ENCODE measurements around the gene USP40.

The USP40 gene

DNA sequence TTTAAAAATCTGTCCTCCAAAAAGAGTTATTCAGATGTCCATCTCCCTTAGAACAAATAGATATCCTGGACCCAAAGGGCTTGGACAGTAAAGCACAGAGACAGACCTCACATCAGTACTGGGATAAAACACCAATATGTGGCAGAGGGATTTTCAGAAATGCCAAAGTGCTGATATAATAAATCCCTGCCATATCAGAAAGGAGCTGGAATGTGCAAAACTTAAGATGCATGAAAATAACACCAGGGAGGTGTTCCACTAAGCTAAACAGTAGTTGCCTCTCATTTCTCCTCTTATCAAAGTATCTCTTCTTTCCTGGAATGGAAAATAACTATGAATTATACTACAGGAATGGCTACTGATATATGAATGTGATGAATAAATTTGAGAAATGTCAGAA, 13.2 kb downstream of the USP40 start:
- DNase-seq (ENCODE audit: low read depth in 3 of 3): no peak

- no peak for DNase-seq (ENCODE audit: low read depth in 3 of 3)
These were observed 15.1 kb downstream of the USP40 start for GRCh38 chr2:233551491-233551890.

GRCh38 chr2:233546774-233547173, 19.8 kb downstream of the USP40 start:
- DNase-seq (ENCODE audit: low read depth in 3 of 3): no peak

DNA sequence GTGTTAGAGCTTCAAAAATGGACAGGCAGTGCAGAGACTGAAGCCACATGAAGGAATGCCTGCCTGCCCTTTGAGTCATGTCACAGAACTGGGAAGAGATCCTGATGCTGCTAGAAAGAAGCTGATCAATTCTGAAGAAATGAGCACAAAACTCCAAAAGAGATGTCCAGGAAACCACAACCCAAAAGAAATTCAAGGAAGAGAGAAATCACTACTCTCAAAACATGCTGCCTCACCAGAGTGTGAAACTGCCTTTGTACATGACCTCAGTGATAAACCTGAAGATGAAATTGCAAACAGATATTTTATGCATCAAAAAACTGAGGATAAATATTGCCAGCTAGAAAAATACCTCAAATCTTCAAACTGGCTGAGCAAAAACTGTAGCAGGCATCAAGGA, 20.5 kb downstream of the USP40 start:
- no peak for DNase-seq (ENCODE audit: low read depth in 3 of 3)

- no peak for DNase-seq (ENCODE audit: low read depth in 3 of 3)
These were observed 22.4 kb downstream of the USP40 start for GRCh38 chr2:233544200-233544610.

GRCh38 chr2:233542507-233542906, 24.1 kb downstream of the USP40 start:
- DNase-seq (ENCODE audit: low read depth in 3 of 3): no peak

- DNase-seq (ENCODE audit: low read depth in 3 of 3): no peak
These were observed 27.8 kb downstream of the USP40 start for GRCh38 chr2:233538741-233539140.

GRCh38 chr2:233535271-233535670, 31.3 kb downstream of the USP40 start:
- DNase-seq (ENCODE audit: low read depth in 3 of 3): no peak

GRCh38 chr2:233532971-233533370, 33.6 kb downstream of the USP40 start:
- DNase-seq (ENCODE audit: low read depth in 3 of 3): no peak

DNA sequence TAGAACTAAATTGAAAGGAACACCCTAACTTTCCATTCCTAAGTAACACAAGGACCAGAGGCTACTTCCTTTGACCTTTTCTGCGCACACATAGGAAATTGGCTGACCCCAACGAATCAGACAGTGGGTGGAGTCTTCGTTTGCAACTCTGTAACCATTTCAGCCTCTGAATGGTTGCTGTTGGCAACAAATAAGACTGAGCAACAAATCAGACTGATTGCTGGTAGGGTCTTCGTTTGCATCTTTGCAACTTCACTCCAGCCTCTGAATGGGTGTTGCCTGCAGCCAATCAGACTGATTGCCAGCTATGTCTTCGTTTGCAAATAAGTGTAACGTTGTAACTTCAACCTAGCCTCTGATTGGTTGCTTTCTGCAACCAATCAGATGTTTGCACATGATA, 34.6 kb downstream of the USP40 start:
- DNase-seq (ENCODE audit: low read depth in 3 of 3): no peak

GRCh38 chr2:233530381-233530780, 36.2 kb downstream of the USP40 start:
- no peak for DNase-seq (ENCODE audit: low read depth in 3 of 3)

DNA sequence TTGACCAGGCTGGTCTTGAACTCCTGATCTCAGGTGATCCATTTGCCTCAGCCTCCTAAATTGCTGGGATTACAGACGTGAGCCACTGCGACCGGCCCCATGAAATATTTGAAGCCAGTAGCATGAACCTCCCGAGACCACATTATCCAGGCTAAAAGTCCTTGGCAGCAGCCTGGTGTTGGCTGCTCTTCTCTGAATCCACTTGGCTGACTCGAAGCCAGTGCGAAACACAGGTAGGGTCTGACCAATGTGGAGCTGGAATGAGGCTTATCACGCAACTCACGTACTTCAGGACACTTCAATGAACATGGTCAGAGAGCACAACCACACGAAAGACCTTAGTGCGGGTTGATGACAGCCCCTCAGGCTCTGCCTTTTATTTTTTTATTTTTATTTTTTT, 38.4 kb downstream of the USP40 start:
- no peak for DNase-seq (ENCODE audit: low read depth in 3 of 3)

DNA sequence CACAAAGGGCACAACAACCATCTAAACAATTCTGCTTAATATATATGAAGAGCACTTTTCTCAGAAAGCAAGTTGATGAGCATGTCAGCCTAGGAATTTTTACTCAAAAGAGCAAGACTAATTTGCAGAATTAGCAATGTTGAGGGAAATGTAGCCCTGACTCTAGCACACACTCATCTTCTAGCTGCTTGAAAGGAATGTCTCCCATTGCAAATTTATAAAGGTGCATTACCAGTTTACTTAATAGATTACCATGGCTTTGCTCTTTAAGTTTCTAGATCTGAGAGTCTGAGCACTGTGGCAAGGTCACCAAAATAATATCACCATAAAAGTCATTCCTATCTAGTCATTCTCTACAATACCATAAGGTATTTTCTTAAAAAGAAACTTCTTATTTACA, 40.8 kb downstream of the USP40 start:
- no peak for DNase-seq (ENCODE audit: low read depth in 3 of 3)

DNA sequence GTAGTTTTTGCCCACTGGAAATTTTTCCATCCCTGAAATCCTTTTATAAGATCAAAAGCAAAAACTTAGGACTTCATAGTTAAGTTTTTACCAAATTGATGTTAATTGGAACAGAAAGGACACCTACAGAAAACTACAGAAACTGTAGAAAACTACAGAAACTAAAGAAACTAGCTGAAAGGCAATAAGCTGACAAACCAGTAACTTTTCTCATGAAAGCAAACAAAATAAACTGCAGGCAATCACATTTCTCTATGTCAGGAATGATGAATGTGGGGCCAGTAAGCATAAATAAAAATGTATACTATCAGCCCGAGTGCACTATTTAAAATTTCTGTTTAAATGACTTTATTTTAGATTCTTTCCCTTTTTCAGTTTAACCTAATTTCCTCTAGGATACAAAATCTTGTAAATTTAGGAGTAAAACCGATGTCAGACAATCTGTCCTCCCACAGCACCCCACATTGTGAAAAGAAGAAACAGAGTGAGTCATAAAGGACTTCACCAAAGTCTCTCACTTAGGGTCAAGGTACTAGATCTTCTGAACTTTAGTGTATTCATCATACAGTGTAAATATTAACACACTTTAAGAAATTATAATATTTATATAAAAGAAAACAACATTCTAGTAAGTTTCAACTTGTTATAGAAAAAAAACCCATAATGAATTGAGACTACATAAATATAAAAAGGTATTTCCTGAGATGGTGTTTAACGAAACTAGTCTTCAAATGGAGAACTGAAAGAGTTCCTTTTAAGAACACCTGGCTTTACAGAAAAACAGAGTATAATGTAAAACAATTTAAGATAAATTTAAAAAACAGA, 46.6 kb downstream of the USP40 start:
- DNase-seq (ENCODE audit: low read depth in 3 of 3): no peak

DNA sequence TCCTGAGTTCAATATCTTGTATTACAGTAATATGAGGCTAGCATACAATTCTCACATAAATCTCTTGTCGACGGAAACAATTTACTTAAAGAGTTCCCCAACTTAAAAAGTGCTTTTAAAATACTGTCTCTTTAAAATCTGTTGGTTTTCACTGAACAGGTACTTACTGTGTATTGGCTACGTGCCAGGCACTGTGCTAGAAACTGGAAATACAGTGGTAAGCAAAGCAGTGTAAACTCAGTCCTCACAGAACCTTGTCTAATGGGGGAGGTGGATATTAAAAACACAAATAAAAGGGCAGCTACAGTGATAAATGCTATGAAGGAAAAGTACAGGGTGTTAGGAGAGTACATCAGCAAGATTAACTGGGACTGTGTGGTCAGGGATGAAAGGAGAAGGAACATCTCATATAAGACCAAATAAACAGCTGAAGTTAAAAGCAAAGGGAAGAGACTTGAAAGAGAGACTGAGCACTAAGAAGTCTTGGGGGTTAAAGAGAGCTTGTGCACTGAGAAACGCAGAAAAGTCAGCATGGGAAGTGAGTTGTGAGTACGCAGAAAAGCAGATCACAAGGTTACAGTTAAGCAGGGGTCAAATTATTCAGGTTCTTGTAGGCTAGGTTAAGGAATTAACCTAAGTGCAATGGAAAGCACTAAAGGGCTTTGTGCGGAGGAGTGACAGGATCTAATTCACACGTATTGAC, 52.5 kb downstream of the USP40 start:
- no peak for DNase-seq (ENCODE audit: low read depth in 3 of 3)

- no peak for DNase-seq (ENCODE audit: low read depth in 3 of 3)
These were observed 62.5 kb downstream of the USP40 start for GRCh38 chr2:233503947-233504637.

DNA sequence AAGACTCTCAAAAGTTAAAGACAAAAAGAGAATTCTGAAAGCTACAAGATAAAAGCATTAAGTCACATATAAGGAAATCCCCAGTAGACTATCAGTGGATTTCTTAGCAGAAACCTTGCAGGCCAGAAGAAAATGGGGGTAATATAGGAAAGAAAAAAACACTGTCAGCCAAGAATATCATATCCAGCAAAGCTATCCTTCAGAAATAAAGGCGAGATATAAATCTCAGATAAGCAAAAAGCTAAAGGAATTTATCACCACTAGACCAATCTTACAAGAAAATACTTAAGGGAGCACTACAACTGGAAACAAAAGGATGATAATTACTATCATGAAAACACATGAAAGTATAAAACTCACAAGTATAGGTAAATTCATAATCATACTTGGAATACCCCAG, 63.1 kb downstream of the USP40 start:
- DNase-seq (ENCODE audit: low read depth in 3 of 3): no peak

DNA sequence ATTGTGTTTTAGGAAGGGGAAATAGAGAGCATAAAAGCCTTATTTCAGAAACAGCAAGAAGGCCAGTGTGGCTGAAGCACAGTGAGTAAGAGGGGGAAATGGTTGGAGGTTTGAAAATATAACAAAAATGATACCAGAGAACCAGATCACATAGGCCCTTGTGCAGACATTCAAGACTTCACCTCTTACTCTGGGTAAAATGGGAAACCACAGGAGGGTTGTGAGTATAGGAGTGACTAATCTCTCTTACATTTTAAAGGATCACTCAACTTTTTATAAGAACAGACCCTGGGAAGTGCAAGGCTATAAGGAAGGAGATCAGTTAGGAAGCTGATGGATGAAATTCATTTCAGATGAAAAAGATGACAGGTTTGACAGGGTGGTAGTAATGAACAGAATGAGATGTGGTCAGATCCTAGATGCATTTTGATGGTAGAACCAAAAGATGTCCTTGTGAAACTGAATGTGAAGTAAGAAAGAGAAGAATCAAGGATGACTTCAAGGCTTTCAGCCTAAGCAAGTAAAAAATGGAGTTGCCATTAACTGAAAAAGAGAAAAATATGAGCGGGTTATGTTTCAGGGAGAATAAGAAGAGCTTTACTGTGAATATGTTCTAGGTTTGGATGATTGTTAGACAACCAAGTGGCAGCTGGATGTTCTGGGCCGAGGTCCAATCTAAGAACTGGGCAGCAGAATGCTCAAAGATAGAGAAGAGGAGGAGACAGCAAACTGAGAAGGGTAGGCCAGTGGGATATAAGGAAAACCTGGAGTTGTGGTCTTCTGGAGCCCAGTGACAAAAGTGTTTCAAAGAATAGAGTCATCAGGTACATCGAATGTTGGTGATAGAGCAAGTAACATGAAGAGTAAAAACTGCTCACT, 65.1 kb downstream of the USP40 start:
- DNase-seq (ENCODE audit: low read depth in 3 of 3): no peak

DNA sequence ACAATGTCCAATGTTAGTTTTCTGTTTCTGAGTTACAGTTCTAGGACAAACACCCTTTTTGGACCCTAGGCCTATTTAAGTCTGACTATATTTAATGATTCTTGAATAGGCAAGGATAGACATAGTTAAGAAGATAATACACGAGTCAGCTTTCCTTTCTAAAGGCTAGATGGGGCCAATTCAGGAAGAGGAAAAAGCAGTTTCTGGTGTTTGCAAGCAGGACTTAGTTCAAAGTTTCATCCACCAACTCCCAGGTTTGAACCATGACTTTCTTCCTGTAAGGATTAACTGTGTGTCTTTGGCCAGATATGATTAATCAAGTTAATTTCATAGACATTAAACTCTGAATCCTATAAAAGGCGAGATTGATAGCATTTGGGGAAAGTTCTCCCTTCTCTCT, 66.7 kb downstream of the USP40 start:
- no peak for DNase-seq (ENCODE audit: low read depth in 3 of 3)

- DNase-seq (ENCODE audit: low read depth in 3 of 3): no peak
These were observed 68.5 kb downstream of the USP40 start for GRCh38 chr2:233498126-233498525.

DNA sequence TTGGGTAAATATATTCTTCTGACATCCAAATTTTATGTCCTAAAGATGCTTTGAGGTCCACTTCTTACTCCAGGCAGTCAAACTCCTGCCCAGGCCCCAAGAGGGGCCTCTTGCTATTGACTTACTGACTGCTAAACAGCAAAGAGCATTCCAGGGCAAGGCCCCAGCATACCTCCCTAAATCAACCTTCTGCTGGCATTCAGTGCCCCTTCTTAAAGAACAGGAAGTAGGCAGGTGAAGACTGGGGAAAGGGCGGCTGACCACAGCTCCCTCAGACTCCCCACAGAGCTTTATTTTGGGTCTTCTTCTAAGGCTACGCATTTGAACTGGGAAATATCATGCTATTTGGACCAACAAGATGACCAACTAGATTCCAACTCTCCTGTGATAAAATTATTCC, 68.9 kb downstream of the USP40 start:
- DNase-seq (ENCODE audit: low read depth in 3 of 3): no peak
